ENCODE measurements around the gene KLF2.

DNA sequence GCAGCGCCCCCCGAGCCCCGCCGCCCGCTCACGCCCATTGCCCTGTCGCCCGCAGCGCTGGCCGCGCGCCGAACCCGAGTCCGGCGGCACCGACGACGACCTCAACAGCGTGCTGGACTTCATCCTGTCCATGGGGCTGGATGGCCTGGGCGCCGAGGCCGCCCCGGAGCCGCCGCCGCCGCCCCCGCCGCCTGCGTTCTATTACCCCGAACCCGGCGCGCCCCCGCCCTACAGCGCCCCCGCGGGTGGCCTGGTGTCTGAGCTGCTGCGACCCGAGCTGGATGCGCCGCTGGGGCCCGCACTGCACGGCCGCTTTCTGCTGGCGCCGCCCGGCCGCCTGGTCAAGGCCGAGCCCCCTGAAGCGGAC, 518 bp downstream of the KLF2 start:
- no peak for TF ChIP-seq EP300 (IDR thresholded peaks at IDR 0.05)
- TF ChIP-seq POLR2A (IDR thresholded peaks at IDR 0.05; ENCODE audit: low read depth): no peak
- peak in 1 of 3 experiments; percentile 18 for TF ChIP-seq CTCF (IDR thresholded peaks at IDR 0.05)
- TF ChIP-seq POLR2AphosphoS5 (IDR thresholded peaks at IDR 0.05): no peak
